HG03175 (cell line): ENCODE results near the gene FOXP1.
"Not testable (repeated sequence)": the region's sequence is repeated elsewhere in the genome, so short reads cannot be mapped to it uniquely, and the experiment has no call there.

ENCODE experiments used
- ATAC-seq: cut with Tn5 transposase; IDR thresholded peaks from one replicate; pipeline ENCODE4 v1.9.1; 2021; ENCODE audit warnings: mild to moderate bottlenecking, moderate library complexity; ENCODE audit not compliant: unreplicated experiment

Gene FOXP1

DNA sequence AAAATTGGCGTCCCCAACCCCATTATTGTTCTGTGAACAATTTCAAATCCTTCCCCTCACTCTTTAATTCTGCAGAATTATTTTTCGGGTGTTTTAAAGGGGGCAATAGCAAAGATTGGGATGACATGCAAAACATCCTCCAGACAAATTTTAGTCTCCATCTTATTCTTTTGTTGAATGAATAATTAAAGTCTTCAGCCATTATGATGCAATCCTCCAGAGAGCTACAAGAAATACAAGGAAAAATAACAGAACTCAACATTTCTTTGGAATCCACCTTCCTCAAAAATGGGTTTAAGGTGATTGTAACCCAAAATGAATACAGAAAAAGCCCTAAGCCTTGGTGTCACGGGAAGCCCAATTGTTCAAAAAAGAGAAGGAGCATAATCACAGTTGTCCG, 49.9 kb downstream of the FOXP1 start:
- no peak for ATAC-seq

DNA sequence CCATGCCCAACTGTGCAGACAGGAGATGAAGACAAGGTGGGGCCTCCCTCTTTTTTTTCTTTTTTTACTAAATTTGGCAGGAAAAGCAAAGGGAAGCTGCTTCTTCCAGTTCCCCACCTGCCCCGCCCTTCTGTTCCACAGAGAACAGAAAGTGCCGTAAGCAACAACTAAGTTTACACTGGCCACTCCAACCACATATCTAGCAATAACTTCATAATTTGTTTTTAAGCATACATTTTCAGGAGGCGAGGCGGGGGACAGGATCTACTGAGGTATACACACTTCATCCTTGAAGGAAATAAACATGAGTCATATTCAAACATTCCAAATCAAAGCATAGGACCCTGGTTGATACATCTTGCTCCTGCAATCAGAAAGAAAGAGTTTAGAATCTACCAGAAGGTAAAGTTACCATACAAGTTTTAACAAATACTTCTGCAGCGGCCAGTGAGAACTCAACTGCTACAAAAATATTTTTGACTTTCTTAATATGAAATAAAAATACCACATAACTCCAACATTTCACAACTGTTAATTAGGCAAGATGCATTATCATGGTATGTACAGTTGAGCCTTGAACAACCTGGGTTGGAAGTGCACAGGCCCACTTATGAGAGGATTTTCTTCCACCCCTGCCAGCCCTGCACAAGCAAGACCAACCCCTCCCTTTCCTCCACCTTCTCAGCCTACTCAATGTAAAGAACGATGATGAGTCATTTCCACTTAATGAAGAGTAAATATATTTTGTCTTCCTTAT, 50.7 kb downstream of the FOXP1 start:
- ATAC-seq = no peak

DNA sequence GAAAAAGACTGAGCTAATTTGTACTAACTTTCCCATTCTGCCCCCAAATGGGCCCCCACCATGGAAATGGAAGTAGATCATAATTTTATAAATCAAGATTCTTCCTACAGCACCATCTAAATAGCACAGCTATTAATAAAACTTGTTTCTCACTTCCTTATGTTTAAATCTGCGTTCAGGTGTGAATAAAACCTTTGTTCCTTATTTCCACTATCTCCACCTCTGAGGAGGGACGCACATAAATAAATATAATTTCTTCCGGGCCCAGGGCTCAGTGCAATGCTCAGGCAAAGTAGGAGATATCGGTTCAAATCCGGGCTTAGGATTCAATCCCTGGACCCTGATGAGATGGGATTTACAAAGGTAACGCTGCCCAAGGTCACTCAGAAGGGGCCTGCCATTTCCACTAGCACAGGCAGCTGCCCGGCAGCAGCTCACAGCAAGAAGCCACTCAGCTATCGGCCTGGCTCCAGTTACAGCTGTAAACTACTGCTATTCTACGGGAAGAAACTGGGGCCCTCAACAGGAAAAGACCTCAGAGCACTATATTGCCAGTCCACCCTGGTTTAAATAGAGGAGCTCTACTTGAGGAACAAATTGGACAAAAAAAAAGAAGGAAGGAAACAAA, 52.5 kb downstream of the FOXP1 start:
- ATAC-seq = no peak

DNA sequence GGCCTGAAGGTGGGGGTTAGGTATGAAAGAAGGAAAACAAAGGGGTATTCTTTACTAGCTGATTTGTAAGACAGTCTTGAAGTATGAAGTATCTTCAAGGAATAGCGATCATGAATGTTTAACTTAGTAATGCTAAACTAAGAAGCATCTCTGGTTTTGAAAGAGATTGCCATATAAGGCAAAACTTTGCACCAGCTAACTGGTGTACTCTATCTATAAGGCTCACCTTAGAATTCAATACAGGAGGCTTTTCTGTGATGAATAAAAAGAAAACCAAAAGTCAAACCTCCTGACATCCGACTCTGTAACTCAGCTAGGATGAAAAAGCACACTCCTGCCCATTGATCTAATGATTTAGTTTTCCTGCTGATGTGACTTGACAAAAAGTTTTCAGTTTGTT, 54.7 kb downstream of the FOXP1 start:
- peak; percentile 63 for ATAC-seq

DNA sequence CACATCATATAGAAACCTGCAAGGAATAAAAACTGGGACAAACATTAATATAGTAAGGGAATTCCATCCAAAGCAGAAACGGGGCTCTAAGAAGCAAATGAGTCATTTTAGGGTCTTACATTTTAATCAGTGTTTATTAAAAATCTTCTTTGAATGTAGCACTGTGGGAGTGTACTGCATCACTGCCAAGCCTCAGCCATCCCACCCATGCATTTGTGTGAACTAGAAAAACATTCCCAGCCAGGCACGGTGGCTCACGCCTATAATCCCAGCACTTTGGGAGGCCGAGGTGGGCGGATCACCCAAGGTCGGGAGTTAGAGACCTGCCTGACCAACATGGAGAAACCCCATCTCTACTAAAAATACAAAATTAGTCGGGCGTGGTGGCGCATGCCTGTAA, 57.1 kb downstream of the FOXP1 start:
- ATAC-seq = not testable (repeated sequence)

DNA sequence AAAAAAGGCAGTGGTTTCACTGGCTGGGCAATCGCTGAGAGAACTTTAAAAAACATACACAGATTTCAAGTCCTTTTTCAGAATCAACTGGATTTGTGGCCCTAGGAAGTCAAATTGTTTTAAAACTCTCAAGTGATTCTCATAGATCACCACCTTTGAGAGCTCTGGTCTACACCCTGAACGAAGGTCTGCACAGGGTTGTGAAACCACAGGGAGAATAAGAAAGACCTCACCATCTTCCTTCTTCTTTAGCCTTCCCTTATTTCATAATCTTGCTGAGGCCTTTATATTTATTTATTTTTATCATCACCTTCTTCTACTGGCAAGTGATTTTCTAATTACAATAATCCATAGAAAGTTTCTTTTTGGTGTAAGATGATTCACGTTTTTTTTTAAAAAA, 58.1 kb downstream of the FOXP1 start:
- no peak for ATAC-seq

DNA sequence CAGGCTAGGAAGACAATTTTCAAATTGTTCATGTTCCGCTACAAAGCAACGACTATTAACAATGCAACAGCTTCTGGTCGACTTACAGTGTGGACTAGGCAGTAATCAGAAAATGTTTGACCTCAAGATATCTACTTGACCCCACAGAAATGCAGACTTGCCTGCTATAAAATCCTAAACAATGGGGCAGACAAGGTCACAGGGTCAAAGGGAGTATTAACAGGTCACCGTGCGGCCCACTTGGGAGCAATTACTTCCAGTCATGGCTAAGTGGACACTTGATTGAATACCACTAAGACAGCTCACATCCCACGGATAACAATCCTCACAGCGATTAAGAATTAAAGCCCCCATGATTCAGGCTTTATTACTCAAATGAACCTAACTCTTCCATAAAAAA, 58.9 kb downstream of the FOXP1 start:
- no peak for ATAC-seq

DNA sequence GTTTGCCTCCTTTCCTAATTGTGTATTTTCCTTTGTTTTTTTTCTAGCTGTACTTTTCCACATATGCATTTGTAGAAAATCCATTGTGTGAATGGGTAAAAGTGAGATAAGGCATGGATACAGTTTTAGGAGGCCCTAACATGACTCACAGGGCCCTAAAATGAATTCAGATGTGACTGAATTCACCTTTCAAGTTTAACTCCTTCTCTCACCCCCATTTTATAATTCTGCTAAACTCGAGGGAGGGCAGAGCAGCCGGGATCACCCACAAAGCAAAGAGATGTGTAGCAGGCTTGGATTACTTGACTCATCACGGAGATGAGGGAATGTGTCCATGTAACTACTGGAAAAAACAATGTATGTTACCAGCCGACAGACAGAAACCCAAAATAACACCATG, 59.9 kb downstream of the FOXP1 start:
- ATAC-seq = no peak

DNA sequence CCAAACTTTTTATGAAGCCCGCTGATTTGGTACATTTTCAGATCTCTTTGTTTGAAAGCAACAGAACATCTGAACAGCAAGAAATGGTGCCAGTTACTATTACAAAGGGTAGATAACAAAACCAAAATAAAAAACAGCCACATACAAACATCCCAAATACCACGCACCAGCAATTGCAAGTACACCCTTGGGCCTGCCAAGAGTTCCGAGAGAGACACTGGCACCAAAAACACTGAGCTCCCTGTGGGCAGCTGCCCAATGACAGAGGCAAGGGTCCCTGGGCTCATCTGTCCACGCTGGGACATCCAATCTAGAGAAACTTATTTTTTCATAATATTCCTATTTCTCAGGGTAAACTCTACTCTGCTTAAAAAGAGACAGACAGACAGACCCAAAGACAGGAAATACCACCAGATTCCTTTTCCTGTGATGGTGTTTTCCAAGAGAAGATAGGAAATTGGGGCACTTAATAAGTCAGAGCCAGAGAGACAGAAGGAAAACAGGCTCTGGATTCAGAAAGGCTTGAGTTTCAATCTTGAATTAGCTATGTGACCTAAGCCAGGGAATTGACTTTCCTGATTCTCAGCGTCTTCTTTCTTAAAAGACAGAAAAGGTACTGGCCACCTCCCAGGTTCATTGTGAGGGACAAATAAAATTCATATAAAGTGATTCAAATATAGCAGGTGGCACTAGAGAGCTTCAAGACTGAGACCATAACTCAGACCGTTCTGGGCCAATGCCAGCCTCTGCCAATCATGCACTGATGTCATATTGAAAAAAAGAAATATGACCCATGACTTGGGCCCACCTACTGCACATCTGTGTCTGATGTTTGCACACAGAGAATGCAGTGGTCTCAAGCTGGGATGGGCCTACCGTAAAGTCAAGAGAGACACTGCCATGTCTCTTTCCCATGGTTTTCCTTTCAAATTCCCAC, 61.3 kb downstream of the FOXP1 start:
- no peak for ATAC-seq

DNA sequence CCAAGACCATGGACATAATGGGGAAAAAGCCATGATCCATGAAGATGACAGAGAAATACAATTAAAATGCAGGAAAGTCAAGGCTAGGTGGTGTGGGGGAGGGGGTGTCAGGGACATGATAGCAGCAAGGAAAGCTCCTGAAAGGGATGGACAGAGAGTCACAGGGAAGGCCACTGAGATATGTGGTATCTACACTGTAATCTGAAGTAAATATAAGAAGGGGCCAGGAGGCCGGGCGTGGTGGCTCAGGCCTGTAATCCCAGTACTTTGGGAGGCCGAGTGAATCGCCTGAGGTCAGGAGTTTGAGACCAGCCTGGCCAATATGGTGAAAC, 62.5 kb downstream of the FOXP1 start:
- ATAC-seq = no peak

DNA sequence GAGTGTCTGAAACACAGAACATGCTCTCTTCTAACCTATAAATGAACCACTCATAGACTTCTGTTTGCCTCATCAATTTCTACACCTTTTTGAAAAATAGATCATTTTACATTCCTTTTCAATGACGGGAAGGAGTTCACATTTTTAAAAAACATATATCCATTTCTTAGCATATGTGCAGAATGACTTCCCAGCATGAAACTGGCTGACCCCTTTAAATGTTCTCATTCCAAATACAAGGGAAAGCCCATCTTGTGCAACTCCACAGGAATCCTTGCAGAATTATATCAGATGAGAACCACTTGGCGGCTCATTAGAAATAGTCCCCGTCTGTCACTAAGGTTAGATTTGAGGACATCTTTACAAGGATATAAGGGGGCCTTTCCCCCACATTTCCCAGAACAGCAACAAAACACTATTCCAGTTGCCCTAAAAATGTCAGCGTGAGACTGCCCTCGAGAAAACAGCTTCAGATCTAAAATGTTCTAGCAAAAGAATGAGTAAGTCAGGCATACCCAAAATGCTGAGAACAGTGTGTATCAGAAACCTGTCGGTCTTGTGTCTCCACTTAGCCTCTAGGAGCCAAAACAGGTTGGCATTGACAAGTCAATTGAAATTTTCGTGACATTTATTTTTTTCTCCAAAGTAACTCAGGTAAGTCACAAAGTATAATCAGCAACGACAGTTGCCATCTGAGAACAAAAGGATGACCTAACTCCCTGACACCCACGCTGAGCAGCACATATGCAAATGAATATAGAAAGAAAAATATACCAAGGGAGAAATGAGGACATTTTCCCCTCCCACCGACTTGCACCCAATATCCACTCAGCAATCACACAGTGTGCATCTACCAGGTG, 63.1 kb downstream of the FOXP1 start:
- ATAC-seq = no peak

DNA sequence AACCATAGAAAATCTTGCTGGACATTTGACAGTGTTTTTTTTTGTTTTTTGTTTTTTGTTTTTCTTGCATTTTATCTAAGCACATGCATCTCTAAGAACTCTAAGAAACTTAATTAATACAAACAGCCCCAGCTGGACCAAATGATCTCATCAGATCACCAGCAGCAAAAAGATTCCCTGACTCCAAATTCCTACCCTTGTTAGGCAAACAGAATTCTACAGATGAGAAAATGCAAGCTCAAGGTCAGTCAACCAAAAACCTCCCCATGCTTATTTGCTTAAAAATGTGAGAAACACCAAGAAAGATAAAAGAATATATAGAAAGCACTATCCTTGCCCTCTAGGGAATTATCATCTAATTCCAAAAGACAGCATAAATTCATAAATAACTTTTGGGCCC, 65.4 kb downstream of the FOXP1 start:
- no peak for ATAC-seq

DNA sequence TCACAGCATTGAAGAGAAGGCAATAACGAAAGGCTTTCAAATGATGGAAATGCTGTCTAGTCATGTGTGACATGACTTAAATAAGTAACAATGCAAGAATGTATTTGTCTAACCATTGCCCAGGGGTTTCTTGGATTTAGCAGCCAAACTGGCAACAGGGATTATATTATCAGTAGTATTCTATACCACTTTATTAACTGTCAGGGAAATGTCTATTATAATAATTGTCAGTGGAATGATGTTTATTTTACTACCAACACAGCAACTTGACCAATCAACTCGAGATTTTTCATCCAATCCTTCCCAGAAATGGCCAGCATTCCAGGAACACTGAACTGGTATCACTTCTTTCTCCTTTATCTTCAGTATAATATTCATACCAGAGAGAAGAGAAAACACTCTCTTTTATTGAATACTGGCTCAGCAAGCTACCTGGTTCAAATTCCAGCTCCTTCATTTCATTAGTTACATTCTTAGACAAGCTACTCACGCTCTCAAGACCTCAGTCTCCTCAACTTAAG, 66.2 kb downstream of the FOXP1 start:
- no peak for ATAC-seq

DNA sequence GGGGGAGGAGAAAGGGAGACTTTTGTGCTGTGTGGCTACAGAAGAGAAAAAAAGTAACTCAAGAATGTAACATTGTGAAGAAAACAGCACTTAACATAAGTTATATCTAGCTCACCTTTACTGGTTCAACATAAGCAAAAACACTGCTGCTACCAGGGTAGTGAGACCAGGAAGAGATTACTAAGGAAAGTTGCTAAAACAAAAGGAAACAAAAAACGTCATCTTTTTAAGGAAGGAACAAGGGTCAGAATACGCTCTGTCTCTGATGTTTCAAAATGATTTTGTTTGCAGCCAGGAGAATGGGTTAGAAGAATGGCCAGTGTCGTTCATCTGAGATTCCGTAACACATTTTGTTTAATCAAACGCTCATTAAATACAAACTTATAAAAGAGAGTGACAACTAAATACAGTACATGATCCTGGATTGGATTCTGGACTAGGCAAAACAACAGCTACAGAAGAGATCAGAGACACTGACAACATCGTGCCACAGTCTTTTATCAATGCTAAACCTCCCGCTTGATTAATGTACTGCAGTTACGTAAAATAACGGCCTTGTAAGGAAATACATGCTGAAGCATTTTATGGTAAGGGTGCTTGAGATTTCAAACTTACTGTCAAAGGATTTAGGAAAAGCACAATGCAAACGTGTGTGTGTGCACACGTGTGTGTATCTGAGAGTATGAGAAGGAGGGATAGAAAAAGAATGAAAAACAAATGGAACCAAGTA, 67.7 kb downstream of the FOXP1 start:
- ATAC-seq = no peak

DNA sequence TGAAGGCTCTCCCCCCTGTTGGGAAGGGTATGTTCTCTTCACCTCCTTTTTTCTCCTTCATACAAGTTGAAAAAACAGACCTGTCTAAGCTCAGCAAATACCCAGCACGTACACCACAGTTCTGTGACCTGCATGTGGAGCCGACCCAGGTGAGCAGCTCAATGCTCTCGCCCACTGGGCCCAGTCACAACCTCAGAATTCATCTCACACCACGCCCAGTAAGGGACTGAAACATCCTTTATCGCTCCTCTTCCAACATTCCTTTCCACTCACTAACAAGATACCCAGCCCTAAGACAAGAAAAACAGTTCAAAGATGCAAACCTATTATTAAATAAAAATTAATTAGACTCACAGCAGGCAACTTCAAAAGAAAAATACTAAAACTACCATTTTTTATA, 68.9 kb downstream of the FOXP1 start:
- ATAC-seq = no peak

DNA sequence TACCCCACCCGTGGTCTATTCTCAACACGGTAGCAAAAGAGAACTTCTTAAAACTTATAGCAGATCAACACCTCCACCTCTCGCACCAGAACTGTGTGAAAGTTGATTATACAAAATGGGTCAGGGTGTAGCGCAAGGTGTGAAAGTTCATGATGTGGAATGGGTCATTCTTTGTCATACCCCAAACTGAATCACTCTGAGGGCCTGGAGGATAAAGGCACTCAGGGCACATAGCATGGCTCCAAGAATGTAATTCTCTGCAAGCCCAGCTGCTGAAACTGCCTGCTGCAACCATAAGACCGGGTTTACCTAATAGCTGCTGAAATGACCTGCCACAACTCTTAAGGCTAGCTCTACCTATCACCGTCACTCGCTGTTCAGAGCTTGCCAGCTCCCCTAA, 70.0 kb downstream of the FOXP1 start:
- no peak for ATAC-seq

DNA sequence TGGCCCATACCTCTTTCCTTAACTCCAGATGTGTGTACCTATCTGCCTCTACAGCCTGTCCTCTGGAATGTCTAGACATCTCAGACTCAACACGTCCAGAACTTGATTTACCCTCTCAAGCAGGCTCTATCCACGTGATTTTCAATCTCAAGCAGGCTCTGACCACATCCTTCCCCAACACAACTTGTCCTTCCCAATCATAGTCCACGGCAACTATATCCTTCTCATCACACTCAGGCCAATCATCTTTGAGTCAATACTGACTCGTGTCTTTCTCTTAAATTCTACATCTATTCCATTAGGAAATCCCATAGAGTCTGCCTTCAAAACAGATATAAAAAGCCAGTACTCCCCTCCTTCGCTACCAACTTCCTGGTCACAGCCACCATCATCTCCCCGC, 70.4 kb downstream of the FOXP1 start:
- ATAC-seq = no peak

DNA sequence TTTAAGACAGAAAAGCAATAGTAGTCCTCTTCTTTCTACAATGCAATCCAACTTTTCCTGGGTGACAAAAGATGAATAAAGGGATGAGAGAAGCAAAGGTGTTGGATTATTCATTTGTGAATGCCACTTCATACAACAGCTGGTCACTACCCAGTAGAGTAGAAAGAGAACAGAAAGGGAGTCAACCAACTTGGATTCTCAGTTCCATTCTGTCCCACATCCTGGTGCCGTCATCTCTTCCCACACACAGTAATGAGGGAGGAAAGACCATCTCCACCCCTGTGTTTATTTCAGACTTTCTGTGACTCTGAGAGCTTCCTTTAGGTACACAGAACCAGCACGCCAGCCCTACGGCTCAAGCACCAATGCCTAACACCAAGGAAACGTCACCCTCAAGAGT, 71.0 kb downstream of the FOXP1 start:
- ATAC-seq = no peak

DNA sequence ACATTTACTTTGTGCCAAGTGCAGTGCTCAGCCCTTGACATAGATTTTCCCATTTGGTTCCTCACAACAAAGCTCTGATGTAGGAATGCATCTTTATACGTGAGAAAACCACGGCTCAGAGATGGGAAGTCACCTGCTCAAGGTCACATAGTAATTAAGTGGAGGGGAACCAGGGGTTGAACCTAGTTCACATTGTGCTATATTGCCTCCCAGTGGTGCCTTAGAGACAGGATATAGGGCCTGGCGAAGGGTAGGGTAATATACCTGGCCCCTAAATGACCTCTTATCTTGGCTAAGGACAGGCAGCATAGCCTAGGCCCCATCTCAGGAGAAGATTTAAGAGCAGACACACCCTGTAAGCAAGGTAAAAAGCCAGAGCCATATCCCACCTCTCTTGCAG, 71.5 kb downstream of the FOXP1 start:
- peak; percentile 82 for ATAC-seq

DNA sequence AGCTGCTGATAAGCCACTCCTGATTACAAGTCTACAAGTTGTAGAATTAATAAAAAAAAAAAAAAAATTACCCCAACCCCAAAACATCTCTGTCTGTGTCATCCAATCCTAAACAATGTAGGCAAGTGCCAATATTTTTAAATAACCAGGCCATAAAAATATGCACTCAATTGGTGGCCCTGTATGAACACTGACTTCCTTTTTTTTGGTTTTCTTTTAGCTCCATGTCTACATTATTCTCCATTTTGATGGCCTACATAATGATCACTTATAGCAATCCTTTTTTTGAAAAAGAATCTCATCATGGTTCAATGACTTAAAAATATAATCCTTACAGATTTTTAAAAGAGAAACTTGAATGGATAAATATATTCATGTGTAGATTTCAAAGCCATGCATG, 72.1 kb downstream of the FOXP1 start:
- no peak for ATAC-seq
